GF-D8 (cell line): ENCODE data around the gene ATXN7.

ENCODE experiments used
- DNase-seq: peaks from one replicate; lab custom pipeline; 2025; lab: John Stamatoyannopoulos, UW

ATXN7 gene

DNA sequence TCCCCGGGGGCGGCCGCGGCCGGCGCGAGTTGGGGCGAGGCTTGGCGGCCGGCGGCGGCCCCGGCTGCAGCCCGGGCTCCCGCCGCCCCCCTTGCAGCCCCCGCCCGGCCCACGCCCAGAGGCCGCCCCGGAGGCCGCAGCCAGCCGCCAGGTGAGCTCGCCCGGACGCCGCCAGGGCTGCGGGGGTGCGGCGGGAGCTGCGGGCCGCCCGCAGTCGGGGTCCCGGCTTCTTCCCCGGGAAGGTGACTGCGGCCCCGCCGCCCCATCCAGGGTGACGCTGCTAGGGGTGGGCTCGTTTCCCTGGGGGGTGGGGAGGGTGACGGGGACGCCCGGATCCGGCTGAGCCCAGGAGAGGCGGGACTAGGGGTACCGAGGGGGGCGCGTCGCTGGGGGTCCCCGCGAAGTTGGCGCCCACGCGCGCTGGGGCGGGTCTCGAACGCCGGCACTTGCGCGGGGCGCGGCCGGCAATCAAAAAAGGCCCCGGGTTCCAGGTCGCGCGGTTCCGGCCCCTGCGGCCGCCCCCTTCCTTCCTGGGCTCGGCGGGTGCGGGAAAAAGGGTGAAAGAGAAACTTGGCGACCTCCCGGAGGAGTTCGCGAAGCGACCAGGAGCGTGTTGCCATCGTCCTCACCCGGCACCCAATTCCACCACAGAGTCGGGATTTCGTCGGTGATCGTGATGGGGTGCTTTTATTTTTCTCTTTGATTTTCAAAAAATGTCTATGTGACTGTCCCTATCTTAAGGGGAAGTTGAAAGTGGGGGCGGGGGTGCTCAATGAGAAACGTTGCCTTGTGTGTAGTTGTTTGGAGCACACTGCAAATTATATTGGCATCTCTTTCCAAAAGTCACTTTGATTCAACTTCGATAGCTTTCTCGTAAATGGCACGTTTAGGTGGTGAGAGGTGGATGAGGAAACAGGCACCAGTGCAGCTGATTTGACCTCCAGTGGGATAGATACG lies 619 bp downstream of the ATXN7 start:
- DNase-seq: peak; percentile 22

DNA sequence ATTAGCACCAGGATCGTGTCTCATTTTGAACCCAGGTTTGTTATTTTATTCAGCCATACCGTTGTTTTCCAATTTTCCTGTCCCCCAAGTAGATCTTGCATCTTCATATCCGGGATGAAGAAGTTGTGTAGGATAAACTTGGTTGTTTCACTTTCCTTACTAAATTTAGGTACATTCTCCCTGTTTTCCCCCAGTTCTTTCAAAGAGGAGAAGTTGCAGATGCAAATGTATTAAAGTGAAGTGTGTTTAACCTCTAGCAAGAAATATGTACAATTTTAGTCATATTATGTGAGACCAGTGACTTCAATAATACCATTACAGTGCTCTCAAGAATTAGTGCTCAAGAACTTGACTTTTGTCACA lies 1.3 kb downstream of the ATXN7 start:
- DNase-seq: no peak

DNA sequence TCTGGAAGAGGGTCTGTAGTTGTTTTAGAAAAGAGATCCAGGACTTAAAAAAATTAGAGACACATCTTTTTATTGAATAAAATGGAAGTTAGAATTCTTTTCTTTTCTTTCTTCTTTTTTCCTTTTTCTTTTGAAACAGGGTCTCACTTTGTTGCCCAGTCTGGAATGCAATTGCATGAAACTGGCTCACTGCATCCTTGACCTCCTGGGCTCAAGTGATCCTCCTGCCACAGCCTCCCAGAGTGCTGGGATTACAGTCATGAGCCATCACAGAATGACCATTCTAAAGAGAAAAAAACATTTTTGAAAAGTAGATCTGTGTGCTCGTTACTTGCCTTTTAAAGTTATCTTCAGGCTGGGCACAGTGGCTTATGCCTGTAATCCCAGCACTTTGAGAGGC lies 3.6 kb downstream of the ATXN7 start:
- no peak for DNase-seq

DNA sequence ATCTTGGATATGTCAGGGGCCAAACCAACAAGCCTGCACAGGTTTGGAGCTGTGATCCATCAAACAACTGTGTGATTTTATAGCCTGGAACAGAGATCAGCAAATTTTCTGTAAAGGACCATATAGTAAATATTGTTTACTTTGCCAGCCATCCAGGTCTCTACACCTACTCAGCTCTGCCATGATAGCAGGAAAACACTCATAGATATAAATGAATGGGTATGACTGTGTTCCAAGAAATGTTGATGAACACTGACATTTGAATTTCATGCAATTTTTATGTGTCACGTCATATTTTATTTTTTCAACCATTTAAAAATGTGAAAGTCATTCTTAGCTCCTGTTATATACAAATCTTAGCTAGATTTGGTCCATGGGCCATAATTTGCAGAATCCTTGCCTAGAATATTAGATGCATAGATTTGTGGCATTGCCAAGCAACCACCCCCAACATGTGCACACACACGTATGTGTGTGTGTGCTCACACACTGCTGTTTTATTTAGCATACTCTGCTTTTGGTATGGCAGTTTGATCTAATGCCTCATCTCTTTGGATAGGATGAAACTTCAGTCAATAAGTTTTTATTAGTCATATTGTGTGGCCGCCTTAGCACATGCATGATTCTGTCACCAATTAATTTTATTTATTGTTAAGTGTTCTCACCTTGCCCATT lies 6.4 kb downstream of the ATXN7 start:
- DNase-seq: no peak

DNA sequence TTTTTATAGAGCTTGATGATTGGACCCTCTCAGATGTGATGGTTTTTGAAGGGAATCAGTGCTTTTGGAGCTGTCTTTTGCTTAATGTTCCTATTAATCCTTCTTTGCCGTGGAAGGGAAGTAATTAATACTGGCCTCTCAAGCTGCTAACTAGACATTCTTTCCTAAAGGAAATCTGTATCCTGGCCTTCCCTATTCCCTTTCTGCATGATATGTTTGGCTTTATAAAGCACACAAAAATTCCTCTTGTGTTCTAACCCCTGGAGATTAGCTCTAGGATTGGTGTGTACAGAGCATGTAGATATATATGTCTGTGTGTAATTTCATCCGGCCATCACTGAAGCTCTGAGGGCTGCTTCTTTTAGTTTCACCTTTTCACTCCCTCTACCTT lies 6.9 kb downstream of the ATXN7 start:
- DNase-seq: no peak

DNA sequence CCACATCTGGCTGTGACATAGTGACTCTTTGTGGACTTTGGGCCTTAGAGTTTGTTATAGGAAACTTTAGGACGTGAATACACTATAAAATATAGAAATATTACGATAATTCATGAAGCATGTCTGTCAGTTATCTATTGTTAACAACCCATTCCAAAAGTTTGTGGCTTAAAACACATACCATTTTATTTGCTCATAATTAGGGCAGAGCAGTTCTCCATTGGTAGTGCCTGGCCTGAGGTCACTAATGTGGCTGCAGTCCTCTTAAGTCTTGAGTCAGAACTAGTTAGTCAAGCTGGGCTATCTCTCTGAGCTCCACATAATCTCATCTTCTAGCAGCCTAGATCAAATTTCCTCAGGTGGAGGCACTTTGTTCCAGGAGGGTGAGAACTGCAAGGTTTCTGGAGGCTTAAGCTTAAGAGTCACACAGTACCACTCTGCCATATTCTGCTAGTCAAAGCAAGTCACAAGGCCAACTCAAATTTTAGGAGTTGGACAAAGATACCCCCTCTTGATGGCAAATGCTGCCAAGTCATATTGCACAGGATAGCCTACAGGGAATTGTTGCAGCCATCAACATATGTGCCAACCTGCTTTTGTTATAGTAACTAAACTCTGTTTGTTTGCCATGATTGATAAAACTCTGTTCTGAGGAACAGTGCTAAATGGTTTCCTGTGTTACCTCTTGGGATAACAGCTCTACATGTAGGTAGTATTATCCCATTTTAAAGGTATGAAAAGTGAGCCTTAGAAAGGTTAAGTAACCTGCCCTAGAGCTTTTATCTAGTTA lies 8.7 kb downstream of the ATXN7 start:
- DNase-seq: no peak

DNA sequence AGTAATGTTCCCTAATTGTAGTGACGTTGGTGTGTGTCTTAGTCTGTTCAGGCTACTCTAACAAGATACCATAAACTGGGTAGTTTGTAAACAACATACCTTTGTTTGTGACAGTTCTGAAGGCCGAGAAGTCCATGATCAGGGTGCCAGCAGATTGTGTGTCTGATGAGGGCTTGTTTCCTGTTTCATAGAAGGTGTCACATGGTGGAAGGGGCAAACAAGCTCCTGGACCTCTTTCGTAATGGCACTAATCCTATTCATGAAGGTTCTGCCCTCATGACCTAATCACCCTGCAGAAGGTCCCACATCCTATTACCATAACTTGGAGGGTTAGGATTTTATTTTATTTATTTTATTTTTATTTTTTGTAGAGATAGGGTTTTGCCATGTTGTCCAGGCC lies 11.1 kb downstream of the ATXN7 start:
- peak; percentile 5 for DNase-seq

DNA sequence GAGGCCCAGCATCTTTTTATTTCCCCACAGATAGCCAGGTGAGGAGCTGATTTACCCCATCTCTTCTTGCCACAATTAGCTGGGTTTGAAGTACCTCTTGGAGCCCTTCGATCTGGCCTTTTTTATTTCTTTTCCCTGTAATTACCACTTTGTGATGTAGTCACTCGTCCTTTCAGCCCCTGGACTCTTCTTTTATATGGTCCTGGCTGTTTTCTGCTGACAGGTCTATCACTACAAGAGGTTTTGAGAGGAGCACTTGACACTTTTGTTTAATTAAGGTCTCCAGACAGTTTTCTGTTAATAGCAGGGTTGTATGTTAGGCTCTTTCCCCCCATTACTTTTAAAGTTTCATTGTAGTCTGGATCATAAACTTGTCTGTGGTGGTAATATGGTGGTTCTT lies 11.8 kb downstream of the ATXN7 start:
- no peak for DNase-seq

DNA sequence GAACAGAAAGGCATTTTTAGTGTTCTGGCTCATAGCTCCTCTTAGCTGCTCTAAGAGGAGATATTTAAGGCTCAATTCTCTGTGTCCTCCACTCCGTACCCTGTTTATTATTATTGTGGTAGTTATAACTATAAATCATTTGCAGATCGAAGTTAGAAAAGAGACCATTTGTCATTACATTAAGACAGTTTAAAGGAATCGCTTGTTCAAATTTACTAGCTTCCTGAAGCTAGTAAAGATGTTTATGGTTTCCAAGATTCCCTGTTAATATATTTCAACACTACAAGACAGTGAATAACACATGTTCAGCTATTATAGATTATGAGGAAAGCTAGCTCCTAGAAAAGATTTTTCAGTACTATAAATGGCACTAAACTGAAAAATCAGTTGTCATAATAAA lies 12.6 kb downstream of the ATXN7 start:
- DNase-seq: no peak

DNA sequence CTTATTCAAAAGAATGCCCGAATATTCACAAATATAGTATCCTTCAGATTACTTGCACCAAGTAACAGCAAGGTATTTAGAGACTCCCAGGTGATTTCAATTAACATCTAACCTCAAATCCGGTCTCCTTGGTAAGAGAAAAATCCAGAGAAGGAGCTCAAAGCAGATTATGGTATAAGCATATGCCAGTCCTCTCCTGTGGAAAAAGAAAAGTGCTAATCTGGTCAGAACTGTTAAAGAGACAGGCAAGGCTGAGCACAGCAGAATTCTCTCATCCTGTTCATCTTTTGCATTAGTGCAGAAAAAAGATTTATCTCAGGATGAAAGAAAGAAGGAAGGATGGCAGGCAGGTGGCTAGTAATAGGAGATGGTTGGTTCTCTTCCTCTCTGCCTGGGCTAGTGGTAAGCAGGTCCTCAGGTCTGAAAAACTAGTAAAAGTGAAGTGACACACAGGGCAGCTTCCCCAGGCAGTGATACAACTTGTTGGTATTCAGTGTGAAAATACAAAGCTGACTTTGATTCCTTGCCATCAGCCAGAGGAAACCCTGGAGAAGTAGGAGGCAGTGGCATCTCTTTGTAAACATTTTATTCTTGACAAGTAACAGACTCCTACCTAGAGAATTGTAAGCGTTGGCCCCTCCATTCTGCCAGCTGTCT lies 14.2 kb downstream of the ATXN7 start:
- no peak for DNase-seq

DNA sequence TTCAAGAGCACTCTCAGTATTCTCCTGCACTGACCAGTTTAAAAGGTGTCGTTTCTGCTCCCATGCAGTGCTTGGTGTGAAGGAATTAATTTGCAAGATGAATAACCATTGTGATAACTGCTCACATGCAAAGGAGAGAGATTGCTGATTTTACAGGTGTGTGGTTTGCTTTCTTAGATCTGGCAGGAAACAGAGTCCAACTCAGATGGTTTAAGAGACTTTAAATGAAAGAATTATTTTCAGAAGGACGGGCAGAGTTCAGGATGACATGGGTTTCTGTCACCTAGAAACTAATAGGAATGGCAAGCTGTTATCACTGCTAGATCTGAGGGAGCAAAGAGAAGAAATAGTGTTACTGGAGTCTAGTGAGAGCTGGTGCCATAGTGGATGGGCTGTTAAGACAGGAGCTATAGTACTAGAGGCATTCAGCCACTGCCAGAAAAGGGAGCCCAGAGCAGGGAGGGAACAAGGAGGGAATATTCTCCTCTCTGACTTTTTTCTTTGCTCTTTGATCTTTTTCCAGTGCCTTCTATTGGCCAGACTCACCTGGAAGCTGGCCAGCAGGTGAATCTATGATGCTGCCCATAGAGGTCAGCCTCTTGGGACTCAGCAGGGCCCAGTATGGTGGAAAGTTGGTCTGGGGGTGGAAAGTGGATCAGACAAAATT lies 14.9 kb downstream of the ATXN7 start:
- DNase-seq: no peak

DNA sequence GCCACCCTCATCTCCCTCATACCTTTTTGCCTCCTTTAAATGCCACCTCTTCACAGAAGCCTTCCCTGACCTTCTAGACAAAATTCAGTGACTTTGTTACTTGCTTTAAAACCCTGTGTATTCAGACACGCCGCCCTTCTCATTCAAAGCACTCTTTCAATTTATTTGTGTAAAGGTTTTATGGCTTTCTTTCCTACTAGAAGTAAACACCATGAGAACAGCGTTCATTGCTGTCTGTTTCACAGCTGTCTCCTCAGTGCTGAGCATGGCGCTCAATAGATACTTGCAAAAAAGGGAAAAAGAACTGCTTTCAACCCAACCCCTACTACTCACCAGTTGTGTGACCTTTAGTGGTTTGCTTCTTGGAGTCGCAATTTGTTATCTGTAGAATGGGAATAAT lies 17.0 kb downstream of the ATXN7 start:
- DNase-seq: no peak

DNA sequence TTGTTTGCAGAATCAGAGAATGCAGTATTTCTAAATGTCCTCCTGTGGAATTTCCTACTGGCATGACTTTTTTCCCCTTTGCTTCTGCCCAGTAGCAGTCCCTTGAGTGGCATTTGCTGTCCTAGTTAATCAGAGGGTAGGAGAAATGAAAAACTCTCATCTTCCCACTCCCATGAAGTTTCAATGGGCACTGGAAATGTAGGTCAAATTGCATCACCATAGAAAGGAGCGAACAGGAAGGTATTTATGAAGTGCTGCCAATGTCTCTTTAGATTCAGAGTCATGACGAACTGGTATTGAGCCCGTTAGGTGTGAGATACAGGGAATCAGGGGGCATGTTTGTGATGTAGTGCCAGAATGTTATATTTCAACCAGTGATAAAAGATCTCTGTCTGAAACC lies 23.2 kb downstream of the ATXN7 start:
- no peak for DNase-seq

DNA sequence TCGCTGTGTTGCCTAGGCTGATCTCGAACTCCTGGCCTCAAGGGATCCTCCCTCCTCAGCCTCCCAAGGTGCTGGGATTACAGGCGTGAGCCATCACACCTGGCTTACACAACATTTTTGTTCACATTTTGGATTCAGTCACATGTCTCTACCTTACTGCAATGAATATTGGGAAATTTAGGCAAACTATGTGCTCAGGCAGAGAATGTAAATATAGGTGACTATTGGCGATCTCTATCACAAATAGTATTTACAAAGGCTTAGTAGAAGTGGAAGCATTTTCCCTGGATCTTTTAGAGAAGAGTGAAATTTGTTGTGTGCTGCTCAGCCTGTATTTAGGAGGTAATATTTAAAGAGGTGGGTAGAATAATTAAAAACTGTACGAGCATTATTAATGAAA lies 27.9 kb downstream of the ATXN7 start:
- no peak for DNase-seq

DNA sequence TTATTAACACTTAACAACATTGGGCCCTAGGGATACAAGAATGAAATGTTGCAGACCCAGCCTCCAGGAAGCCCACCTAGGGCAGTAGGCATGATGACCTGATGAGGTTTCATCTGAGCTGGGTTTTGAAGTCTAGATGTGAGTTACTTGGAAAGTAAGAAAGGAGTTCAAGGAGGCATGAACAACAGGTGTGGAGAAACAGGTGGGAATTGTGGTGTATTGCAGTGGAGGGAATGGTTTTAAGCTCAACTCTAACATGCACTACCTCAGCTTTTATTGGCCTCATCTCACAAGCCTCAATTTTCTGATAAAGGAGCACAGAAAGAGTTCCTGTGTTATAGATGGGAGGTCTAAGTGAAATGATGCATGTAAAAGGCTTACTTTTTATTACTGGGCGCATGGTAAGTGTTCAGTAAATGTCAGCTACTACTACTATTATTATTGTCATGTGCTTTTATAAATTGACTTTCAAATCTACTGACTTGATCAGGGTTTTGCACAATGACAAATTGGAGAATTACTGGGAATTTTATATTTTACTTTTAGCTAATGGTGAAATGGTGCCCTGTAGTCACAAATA lies 29.2 kb downstream of the ATXN7 start:
- DNase-seq: no peak

DNA sequence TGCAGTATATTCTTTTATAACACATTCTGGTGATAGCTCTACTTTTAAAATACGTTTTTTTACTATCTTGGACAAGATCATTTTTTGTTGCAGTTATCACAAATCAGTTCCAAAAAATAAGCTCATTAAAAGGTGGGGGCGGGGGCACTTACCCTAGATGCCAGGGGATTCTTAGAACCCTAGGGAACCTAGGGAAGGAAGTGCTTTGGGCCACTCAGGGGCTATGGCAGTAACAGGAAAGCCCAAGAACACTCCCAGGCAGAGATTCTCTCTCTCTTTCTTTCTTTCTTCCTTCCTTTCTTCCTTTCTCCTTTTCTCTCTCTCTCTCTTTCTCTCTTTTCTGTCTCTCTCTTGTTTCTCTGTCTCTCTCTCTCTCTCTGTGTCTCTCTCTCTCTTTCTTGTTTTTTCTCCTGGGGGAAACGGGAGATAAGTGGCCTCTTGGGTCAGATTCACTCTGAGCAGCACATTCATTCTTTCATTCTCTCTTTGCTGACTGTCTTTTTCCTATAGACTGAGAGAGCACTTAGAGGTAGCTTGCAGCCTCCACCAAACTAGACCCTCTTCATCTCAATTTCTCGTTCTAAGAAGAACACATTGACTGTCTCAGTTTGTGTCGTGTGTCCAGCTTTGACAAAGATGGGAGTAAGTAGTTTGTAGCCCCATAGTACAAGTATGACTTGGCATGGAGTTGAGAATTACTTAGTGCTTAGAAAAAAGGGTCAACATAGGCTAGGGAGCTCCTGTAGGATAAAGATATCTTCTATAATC lies 31.9 kb downstream of the ATXN7 start:
- DNase-seq: no peak

DNA sequence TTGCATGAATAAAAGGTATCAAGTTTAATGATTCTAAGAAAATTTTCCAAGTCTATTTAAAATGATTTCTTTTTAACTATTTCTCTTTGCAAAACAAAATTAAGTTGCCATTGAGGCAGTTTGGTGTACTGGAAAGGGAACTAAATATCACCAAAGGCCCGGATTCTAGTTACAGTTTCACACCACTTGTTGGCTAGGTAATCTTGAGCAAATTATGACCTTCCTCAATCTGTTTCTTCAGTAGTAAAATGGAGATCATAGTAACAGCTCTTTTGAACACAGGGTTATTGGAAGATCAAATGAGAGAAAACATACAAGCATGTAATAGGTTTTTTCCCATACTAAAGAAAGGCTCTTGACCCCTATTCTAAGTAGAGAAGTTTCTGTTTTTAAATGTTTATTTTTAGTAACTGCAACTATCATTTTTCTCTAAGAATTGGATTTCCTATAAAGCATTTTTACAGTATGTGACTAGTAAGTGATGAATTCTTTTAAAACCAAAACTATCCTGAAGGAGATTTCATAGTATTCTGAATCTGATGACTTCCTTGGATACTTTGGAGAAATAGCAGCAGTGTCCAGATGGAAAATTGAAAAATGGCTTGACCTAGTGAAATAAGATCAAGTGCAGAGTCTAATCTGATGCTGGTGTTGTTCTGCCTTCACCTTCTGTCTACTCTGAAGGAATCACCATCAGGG lies 32.8 kb downstream of the ATXN7 start:
- DNase-seq: no peak

DNA sequence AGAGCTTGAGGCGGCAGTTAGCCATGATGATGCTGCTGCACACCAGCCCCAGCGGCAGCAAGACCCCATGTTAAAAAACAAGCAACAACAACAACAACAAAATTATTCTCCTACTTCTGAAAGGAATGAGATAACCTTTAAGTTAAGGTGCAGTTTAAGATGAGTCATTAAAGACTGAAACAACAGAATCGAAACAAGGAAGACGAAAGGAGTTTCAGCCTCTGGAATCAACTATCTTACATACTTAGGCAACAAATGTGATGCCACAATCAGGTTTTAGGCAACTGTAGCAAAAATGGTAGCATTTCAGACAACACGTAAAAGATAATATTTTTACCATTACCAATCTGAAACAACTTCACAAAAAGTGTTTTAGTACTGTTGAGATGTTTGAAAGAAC lies 36.3 kb downstream of the ATXN7 start:
- DNase-seq: no peak

DNA sequence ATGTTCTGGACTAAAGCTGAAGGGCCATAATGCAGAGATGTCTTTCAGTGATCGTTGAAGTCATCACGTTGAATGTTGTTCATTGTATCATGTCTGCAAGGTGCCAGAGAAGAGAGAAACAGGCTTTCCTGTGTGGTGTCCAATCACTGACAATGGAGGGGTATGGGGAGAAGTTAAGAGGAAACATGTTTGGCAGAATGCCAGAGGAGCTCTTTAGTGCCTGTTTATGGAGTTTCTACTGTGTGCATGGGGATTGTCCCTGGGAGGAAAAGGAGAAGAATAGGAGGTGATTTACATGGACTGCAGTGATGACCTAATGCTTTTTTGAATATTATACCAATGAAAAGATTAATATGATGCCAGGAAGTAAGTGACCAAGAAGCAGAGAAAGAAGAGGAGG lies 36.8 kb downstream of the ATXN7 start:
- DNase-seq: no peak
